ENCODE results near the gene SEPTIN12. TPM values are rescaled to one million over a fixed set of nuclear protein-coding genes. Genes with fewer than 3 reads are reported as not detected.

The SEPTIN12 gene, protein sequence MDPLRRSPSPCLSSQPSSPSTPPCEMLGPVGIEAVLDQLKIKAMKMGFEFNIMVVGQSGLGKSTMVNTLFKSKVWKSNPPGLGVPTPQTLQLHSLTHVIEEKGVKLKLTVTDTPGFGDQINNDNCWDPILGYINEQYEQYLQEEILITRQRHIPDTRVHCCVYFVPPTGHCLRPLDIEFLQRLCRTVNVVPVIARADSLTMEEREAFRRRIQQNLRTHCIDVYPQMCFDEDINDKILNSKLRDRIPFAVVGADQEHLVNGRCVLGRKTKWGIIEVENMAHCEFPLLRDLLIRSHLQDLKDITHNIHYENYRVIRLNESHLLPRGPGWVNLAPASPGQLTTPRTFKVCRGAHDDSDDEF
- total RNA-seq (under 1 TPM in 1 of 7 donors, not detected in 6; 0.32 TPM), polyA plus RNA-seq (not detected)
- long read RNA-seq, donor 1: 0 reads
- long read RNA-seq, donor 2: 0 reads
- long read RNA-seq, donor 3: 0 reads

GRCh38 chr16:4787627-4788482 lies at the start of gene SEPTIN12:
SEPTIN12 (minus strand) TSS chr16:4788345; CDS start chr16:4787645, 700 bp downstream.
- Histone ChIP-seq H3K27ac (no peak within 1 kb of the TSS), H3K36me3 (no peaks in the 10 kb centered on the region), H3K4me1 (ENCODE audit: insufficient read depth) (no peaks in the 10 kb centered on the region), H3K27me3 (no peaks in the 10 kb centered on the region), H3K9me3 (no peaks in the 10 kb centered on the region), H3K4me3 (no peak within 1 kb of the TSS)
- WGBS, 3 donors: 67 to 76% (median 72%) methylated on average over 14 of the region's 14 CpGs
- no peak for DNase-seq
- intact Hi-C loops (cut with DNase I): no loop called here
- no peak for TF ChIP-seq EP300 (IDR thresholded peaks at IDR 0.05)
- no peak for TF ChIP-seq CTCF (IDR thresholded peaks at IDR 0.05)
- TF ChIP-seq POLR2A (IDR thresholded peaks at IDR 0.05): no peak

DNA sequence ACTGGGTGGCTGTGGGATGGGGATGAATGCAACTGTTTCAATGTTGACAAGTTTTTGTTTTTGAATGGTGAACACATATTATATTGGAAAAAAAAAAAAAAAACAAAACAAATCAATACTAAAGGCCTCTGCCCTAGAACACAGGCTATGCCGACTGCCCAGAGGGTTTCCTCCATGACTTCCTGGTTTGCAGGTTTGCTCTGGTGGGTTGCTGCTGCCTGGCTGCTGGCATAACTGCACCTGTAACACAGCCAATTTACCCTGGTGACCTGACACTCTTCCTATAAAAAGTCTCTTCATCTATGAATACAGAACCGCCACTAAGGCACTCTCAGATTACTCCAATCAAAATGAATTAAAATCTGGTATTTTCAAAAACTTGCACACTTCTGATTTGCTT lies 48.6 kb upstream of the SEPTIN12 start:
- intact Hi-C loops (cut with DNase I): no loop called here
- no peaks in the 10 kb centered on the region for H3K4me1 ChIP-seq (ENCODE audit: insufficient read depth)
- H3K9me3 ChIP-seq: no peaks in the 10 kb centered on the region
- WGBS, 3 donors: 90 to 92% (median 92%) methylated on average over 2 of the region's 2 CpGs
- no peaks in the 10 kb centered on the region for H3K27me3 ChIP-seq
- H3K36me3 ChIP-seq: no peaks in the 10 kb centered on the region
- no peak overlapping the region for H3K4me3 ChIP-seq
- TF ChIP-seq POLR2A (IDR thresholded peaks at IDR 0.05) (no peak), CTCF (IDR thresholded peaks at IDR 0.05) (no peak), EP300 (IDR thresholded peaks at IDR 0.05) (no peak)
- H3K27ac ChIP-seq: no peak overlapping the region
- no peak for DNase-seq

DNA sequence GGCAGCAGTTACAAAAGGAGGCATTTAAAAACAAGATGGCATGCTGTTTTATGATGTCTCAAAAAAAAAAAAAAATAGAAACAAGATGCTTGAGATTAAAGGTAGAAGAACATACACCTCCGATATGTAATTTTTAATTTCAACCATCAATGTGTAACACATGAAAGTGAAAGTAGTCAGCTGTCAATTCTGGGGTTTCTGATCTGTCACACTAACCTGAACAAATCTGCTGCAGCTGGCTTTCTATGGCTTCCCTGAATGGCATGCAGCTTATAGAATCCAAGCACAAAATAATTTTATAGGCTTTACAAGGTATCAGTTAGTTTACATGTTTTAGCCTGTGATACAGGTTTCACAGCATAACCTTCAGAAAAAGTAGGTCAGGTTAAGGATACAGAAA lies 45.4 kb upstream of the SEPTIN12 start:
- no peak for DNase-seq
- no peaks in the 10 kb centered on the region for H3K36me3 ChIP-seq
- H3K27me3 ChIP-seq: no peaks in the 10 kb centered on the region
- no peak overlapping the region for H3K27ac ChIP-seq
- TF ChIP-seq POLR2A (IDR thresholded peaks at IDR 0.05) (no peak), EP300 (IDR thresholded peaks at IDR 0.05) (no peak)
- WGBS, 3 donors: 94 to 100% (median 96%) methylated on average over 1 of the region's 1 CpG
- intact Hi-C loops (cut with DNase I): no loop called here
- no peaks in the 10 kb centered on the region for H3K9me3 ChIP-seq
- H3K4me1 ChIP-seq (ENCODE audit: insufficient read depth): no peaks in the 10 kb centered on the region
- H3K4me3 ChIP-seq: no peak overlapping the region

GRCh38 chr16:4832698-4833343 lies 44.7 kb upstream of the SEPTIN12 start:
- intact Hi-C loops (cut with DNase I): no loop called here
- Histone ChIP-seq H3K36me3 (no peaks in the 10 kb centered on the region), H3K4me3 (no peak overlapping the region), H3K4me1 (ENCODE audit: insufficient read depth) (no peaks in the 10 kb centered on the region), H3K27ac (no peak overlapping the region), H3K27me3 (no peaks in the 10 kb centered on the region), H3K9me3 (no peaks in the 10 kb centered on the region)
- no peak for TF ChIP-seq POLR2A (IDR thresholded peaks at IDR 0.05)
- no peak for TF ChIP-seq EP300 (IDR thresholded peaks at IDR 0.05)
- no peak for TF ChIP-seq CTCF (IDR thresholded peaks at IDR 0.05)
- DNase-seq: no peak
- WGBS, 3 donors: 78 to 85% (median 83%) methylated on average over 6 of the region's 6 CpGs

Data from ovary (tissue), 10 donors.